Uterus (tissue), 2 donors: Measurements from ENCODE around the gene SASH1.

Source experiments
- CTCF ChIP-seq, 4 experiments: fragments of 200-600 bp in 2 of 4; fragments of 450-650 bp in 2 of 4; sonication (generic) in 2 of 4; IDR thresholded peaks; one replicate each; pipeline ENCODE4 v1.5.1; 2016 to 2019; ENCODE audit warnings: antibody characterized with exemption in 4 of 4, mild to moderate bottlenecking in 2 of 4, moderate library complexity in 1 of 4
- POLR2A ChIP-seq, 2 donors: fragments of 450-650 bp; IDR thresholded peaks; one replicate each; pipeline ENCODE4 v1.6.1; 2016; ENCODE audit warnings: antibody characterized with exemption in 2 of 2, mild to moderate bottlenecking in 1 of 2, moderate library complexity in 1 of 2

GRCh38 chr6:148419430-148419829, 76.8 kb downstream of the SASH1 start:
- TF ChIP-seq CTCF (IDR thresholded peaks at IDR 0.05) (no peak), POLR2A (IDR thresholded peaks at IDR 0.05) (no peak)
